Keratinocyte (primary cell): Measurements from ENCODE around the gene CCDC182. TPM values are rescaled to one million over a fixed set of nuclear protein-coding genes. Genes with fewer than 3 reads are reported as not detected.

Experiments
- DNase-seq: peaks from one replicate; pipeline ENCODE4 v3.0.0-alpha.2; 2011; ENCODE audit warnings: low read depth, missing footprints, low spot score
- FAIRE-seq: peaks from 2 replicates; lab custom pipeline; 2011; peaks lifted over from hg19 to GRCh38; lab: Jason Lieb, UNC
- H2AFZ ChIP-seq: 2 replicates; pipeline ENCODE4 v1.6.0; 2012; ENCODE audit warnings: low read length, control low read depth, inconsistent platforms; ENCODE audit not compliant: control insufficient read depth
- H3K27ac ChIP-seq: 2 replicates; pipeline ENCODE4 v1.5.1; 2011; ENCODE audit warnings: low read length; ENCODE audit not compliant: control insufficient read depth, insufficient read depth
- H3K27me3 ChIP-seq: 3 replicates; pipeline ENCODE4 v1.6.0; 2011; ENCODE audit warnings: low read length; ENCODE audit not compliant: control insufficient read depth, insufficient read depth; ENCODE audit errors: extremely low read depth
- H3K36me3 ChIP-seq, 2 experiments: 2 replicates in 1 of 2; 3 replicates in 1 of 2; pipeline ENCODE4 v1.5.1; 2011; ENCODE audit warnings: low read length in 2 of 2, mild to moderate bottlenecking in 1 of 2; ENCODE audit not compliant: control insufficient read depth in 2 of 2, insufficient read depth in 2 of 2; ENCODE audit errors: extremely low read depth in 1 of 2
- H3K4me1 ChIP-seq: 3 replicates; pipeline ENCODE4 v1.5.1; 2011; ENCODE audit warnings: low read length; ENCODE audit not compliant: control insufficient read depth, insufficient read depth; ENCODE audit errors: extremely low read depth
- H3K4me2 ChIP-seq: 3 replicates; pipeline ENCODE4 v1.6.0; 2011; ENCODE audit warnings: low read depth, low read length; ENCODE audit not compliant: control insufficient read depth, insufficient read depth; ENCODE audit errors: extremely low read depth
- H3K4me3 ChIP-seq, 3 experiments: fragments of 200-600 bp in 1 of 3; sonication (generic) in 1 of 3; 2 replicates in 2 of 3; 3 replicates in 1 of 3; pipeline ENCODE4 v1.5.1; 2011 to 2016; ENCODE audit warnings: low read length in 3 of 3, mild to moderate bottlenecking in 3 of 3, control low read depth in 2 of 3, inconsistent platforms in 1 of 3, low read depth in 1 of 3, mixed read lengths in 1 of 3, mixed run types in 1 of 3, moderate library complexity in 1 of 3; ENCODE audit not compliant: control insufficient read depth in 2 of 3, insufficient read depth in 2 of 3; ENCODE audit errors: extremely low read depth in 1 of 3
- H3K79me2 ChIP-seq: 2 replicates; pipeline ENCODE4 v1.6.0; 2012; ENCODE audit warnings: low read length; ENCODE audit not compliant: control insufficient read depth, insufficient read depth
- H3K9ac ChIP-seq: 3 replicates; pipeline ENCODE4 v1.6.0; 2011; ENCODE audit warnings: low read length; ENCODE audit not compliant: control insufficient read depth, insufficient read depth; ENCODE audit errors: extremely low read depth
- H3K9me1 ChIP-seq: 3 replicates; pipeline ENCODE4 v1.6.0; 2011; ENCODE audit warnings: low read length; ENCODE audit not compliant: control insufficient read depth, insufficient read depth; ENCODE audit errors: extremely low read depth
- H3K9me3 ChIP-seq: 2 replicates; pipeline ENCODE4 v1.5.1; 2012; ENCODE audit warnings: low read depth, low read length; ENCODE audit not compliant: control insufficient read depth
- H4K20me1 ChIP-seq: 3 replicates; pipeline ENCODE4 v1.6.0; 2011; ENCODE audit warnings: low read length; ENCODE audit not compliant: control insufficient read depth, insufficient read depth; ENCODE audit errors: extremely low read depth
- EZH2 ChIP-seq: IDR thresholded peaks from one replicate; pipeline ENCODE4 v1.6.1; 2012; ENCODE audit warnings: inconsistent platforms, mild to moderate bottlenecking, low read length, moderate library complexity
- dilution Hi-C: fragments of 300-500 bp; cut with MboI; formaldehyde crosslinking; loops from one replicate; pipeline ENCODE4 v1.7.0; 2020; ENCODE audit warnings: low sequenced_read_pairs; ENCODE audit not compliant: extremely low pct_ligation_motif_present
- polyA plus RNA-seq, 5 experiments: library from polyadenylated mRNA; depleted of rRNA in 3 of 5; stranded (reverse) in 3 of 5; stranded (forward) in 1 of 5; unstranded in 1 of 5; fragments of >200 nt; gene quantifications; 1 replicate in 1 of 5; 2 replicates in 3 of 5; 3 replicates in 1 of 5; pipeline versions ENCODE4 v1.2.1 to v1.2.3, GENCODE V29; 2011 to 2012; ENCODE audit warnings: missing spikeins in 2 of 5, low read depth in 1 of 5, low replicate concordance in 1 of 5
- TF ChIP-seq, protein P1 (sequence below), 3 experiments: IDR thresholded peaks in 1 of 3; conservative IDR thresholded peaks in 1 of 3; optimal IDR thresholded peaks in 1 of 3; 2 replicates in 2 of 3; 3 replicates in 1 of 3; pipeline versions ENCODE3 to v1.5.1; 2011; ENCODE audit warnings: low read length in 3 of 3, mild to moderate bottlenecking in 3 of 3, moderate library complexity in 2 of 3, control low read depth in 1 of 3, inconsistent platforms in 1 of 3; ENCODE audit not compliant: insufficient read depth in 2 of 3; ENCODE audit errors: extremely low read depth in 1 of 3

The CCDC182 gene
- polyA plus RNA-seq, 1 donor (not counting 4 experiments of a cell fraction or from before 2014, with no cell fraction given), result not detected

GRCh38 chr17:57758654-57759053 is 13.6 kb upstream of the CCDC182 start:
- FAIRE-seq, result no peak
- H3K79me2 ChIP-seq, result no peaks in the 10 kb centered on the region
- no peak overlapping the region for H3K9ac ChIP-seq
- H3K4me1 ChIP-seq, result no peaks in the 10 kb centered on the region
- no peaks in the 10 kb centered on the region for H3K9me3 ChIP-seq
- peaks cover 14% of the 10 kb centered on the region for H3K27me3 ChIP-seq
- no peaks in the 10 kb centered on the region for H3K9me1 ChIP-seq
- H3K4me2 ChIP-seq, result no peak overlapping the region
- DNase-seq, result no peak
- TF ChIP-seq, protein P1, sequence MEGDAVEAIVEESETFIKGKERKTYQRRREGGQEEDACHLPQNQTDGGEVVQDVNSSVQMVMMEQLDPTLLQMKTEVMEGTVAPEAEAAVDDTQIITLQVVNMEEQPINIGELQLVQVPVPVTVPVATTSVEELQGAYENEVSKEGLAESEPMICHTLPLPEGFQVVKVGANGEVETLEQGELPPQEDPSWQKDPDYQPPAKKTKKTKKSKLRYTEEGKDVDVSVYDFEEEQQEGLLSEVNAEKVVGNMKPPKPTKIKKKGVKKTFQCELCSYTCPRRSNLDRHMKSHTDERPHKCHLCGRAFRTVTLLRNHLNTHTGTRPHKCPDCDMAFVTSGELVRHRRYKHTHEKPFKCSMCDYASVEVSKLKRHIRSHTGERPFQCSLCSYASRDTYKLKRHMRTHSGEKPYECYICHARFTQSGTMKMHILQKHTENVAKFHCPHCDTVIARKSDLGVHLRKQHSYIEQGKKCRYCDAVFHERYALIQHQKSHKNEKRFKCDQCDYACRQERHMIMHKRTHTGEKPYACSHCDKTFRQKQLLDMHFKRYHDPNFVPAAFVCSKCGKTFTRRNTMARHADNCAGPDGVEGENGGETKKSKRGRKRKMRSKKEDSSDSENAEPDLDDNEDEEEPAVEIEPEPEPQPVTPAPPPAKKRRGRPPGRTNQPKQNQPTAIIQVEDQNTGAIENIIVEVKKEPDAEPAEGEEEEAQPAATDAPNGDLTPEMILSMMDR (optimal IDR thresholded peaks at IDR 0.05 in 1 of 3, IDR thresholded peaks at IDR 0.05 in 1 of 3, conservative IDR thresholded peaks at IDR 0.05 in 1 of 3; ENCODE audit: extremely low read depth in 1 of 3, insufficient read depth in 2 of 3, low read length in 3 of 3), result no peak
- TF ChIP-seq EZH2, result no peak
- no peak overlapping the region for H2AFZ ChIP-seq
- H3K4me3 ChIP-seq, result no peak overlapping the region
- dilution Hi-C loops, result no loop called here
- no peaks in the 10 kb centered on the region for H3K36me3 ChIP-seq
- no peaks in the 10 kb centered on the region for H4K20me1 ChIP-seq
- H3K27ac ChIP-seq, result no peak overlapping the region

DNA sequence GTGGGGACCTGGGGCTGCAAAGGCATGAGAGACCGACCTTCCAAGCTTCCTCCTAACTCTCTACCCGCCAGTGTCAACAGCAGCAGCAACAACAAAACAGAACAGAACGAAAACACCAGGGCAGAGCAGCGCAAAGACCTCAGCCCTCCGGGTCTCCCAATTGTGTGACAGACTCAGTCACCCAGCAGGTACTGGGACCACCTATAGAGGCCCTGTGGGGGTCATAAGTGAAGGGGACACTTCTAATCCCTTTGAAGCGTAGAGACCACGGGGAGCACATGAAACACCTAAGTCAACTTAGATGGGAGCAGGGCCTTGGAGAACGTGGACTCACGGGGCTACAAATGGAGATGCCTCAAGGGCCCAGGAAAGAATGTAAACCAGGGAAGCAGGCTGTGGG is 12.6 kb upstream of the CCDC182 start:
- TF ChIP-seq, protein P1 (optimal IDR thresholded peaks at IDR 0.05 in 1 of 3, IDR thresholded peaks at IDR 0.05 in 1 of 3, conservative IDR thresholded peaks at IDR 0.05 in 1 of 3; ENCODE audit: extremely low read depth in 1 of 3, insufficient read depth in 2 of 3, low read length in 3 of 3), result no peak
- TF ChIP-seq EZH2, result no peak
- H3K27me3 ChIP-seq, result peaks cover 8% of the 10 kb centered on the region
- H3K79me2 ChIP-seq, result no peaks in the 10 kb centered on the region
- H3K4me2 ChIP-seq, result no peak overlapping the region
- no peaks in the 10 kb centered on the region for H4K20me1 ChIP-seq
- H3K9me3 ChIP-seq, result no peaks in the 10 kb centered on the region
- dilution Hi-C loops, result no loop called here
- H3K4me3 ChIP-seq, result no peak overlapping the region
- H3K4me1 ChIP-seq, result no peaks in the 10 kb centered on the region
- H3K9ac ChIP-seq, result no peak overlapping the region
- no peaks in the 10 kb centered on the region for H3K9me1 ChIP-seq
- FAIRE-seq (no peak), DNase-seq (no peak)
- no peak overlapping the region for H2AFZ ChIP-seq
- no peaks in the 10 kb centered on the region for H3K36me3 ChIP-seq
- no peak overlapping the region for H3K27ac ChIP-seq
